DOHH2 (cell line): ENCODE results near the gene GAS2L3.

Experiments
- H3F3A ChIP-seq: fragments of 200-600 bp; sonication (generic), shearing (Covaris generic); 2 replicates; pipeline ENCODE4 v1.6.0; 2016; ENCODE audit warnings: antibody characterized with exemption, mild to moderate bottlenecking; ENCODE audit not compliant: control insufficient read depth, insufficient read depth
- H3K27ac ChIP-seq: fragments of 200-600 bp; sonication (generic); 2 replicates; pipeline ENCODE4 v1.5.1; 2014; ENCODE audit warnings: low read depth, mild to moderate bottlenecking, low read length, moderate library complexity
- H3K27me3 ChIP-seq: fragments of 200-600 bp; sonication (generic); 2 replicates; pipeline ENCODE4 v1.6.1; 2014; ENCODE audit warnings: mild to moderate bottlenecking, low read length, mixed read lengths; ENCODE audit not compliant: control insufficient read depth
- H3K36me3 ChIP-seq: fragments of 200-600 bp; sonication (generic); 2 replicates; pipeline ENCODE4 v1.6.1; 2014; ENCODE audit warnings: mild to moderate bottlenecking, low read length, moderate library complexity, mixed read lengths; ENCODE audit not compliant: control insufficient read depth
- H3K4me1 ChIP-seq: fragments of 200-600 bp; sonication (generic); 2 replicates; pipeline ENCODE4 v1.6.1; 2014; ENCODE audit warnings: mild to moderate bottlenecking, low read length, mixed read lengths; ENCODE audit not compliant: control insufficient read depth
- H3K4me2 ChIP-seq: fragments of 200-600 bp; sonication (generic); 2 replicates; pipeline ENCODE4 v1.6.0; 2014; ENCODE audit warnings: mild to moderate bottlenecking, low read length, moderate library complexity
- H3K4me3 ChIP-seq: fragments of 200-600 bp; sonication (generic); 2 replicates; pipeline ENCODE4 v1.5.1; 2014; ENCODE audit warnings: mild to moderate bottlenecking, low read length, mixed read lengths
- H3K79me2 ChIP-seq: fragments of 200-600 bp; sonication (generic); 2 replicates; pipeline ENCODE4 v1.6.1; 2014; ENCODE audit warnings: mild to moderate bottlenecking, low read length, mixed read lengths; ENCODE audit not compliant: control insufficient read depth
- H3K9me2 ChIP-seq: fragments of 200-600 bp; sonication (generic); replicated peaks from 2 replicates; pipeline ENCODE4 v1.6.1; 2014; ENCODE audit warnings: mild to moderate bottlenecking, low read length, mixed read lengths; ENCODE audit not compliant: control insufficient read depth
- H3K9me3 ChIP-seq: fragments of 200-600 bp; sonication (generic); 2 replicates; pipeline ENCODE4 v1.6.1; 2014; ENCODE audit warnings: antibody characterized with exemption, low read length, mixed read lengths; ENCODE audit not compliant: control insufficient read depth, insufficient read depth
- H4K20me1 ChIP-seq: fragments of 200-600 bp; sonication (generic); 2 replicates; pipeline ENCODE4 v1.6.0; 2014; ENCODE audit warnings: low read depth, mild to moderate bottlenecking, antibody characterized with exemption, low read length, moderate library complexity; ENCODE audit not compliant: control insufficient read depth, insufficient read depth
- EZH2phosphoT487 ChIP-seq: fragments of 200-600 bp; sonication (generic); IDR thresholded peaks from 2 replicates; pipeline ENCODE4 v1.6.1; 2017; ENCODE audit warnings: borderline replicate concordance, mild to moderate bottlenecking, antibody characterized with exemption, low read length, moderate library complexity, mixed read lengths
- TF ChIP-seq, protein P1 (sequence below): fragments of 200-600 bp; sonication (generic); IDR thresholded peaks from one replicate; pipeline ENCODE4 v1.5.1; 2014; ENCODE audit warnings: antibody characterized with exemption, mild to moderate bottlenecking, low read depth, low read length; ENCODE audit not compliant: poor library complexity, severe bottlenecking

GAS2L3 gene

GRCh38 chr12:100608776-100609175, 35.3 kb downstream of the GAS2L3 start:
- Histone ChIP-seq H3F3A (no peaks in the 10 kb centered on the region), H3K9me2 (no peaks in the 10 kb centered on the region), H4K20me1 (no peaks in the 10 kb centered on the region), H3K36me3 (no peaks in the 10 kb centered on the region), H3K9me3 (no peaks in the 10 kb centered on the region), H3K27ac (no peak overlapping the region), H3K4me3 (no peak overlapping the region), H3K4me1 (peaks cover 4% of the 10 kb centered on the region; the same call in 1 of the 2 replicates), H3K79me2 (no peaks in the 10 kb centered on the region), H3K4me2 (no peak overlapping the region), H3K27me3 (no peaks in the 10 kb centered on the region)
- no peak for TF ChIP-seq EZH2phosphoT487
- TF ChIP-seq, protein P1, sequence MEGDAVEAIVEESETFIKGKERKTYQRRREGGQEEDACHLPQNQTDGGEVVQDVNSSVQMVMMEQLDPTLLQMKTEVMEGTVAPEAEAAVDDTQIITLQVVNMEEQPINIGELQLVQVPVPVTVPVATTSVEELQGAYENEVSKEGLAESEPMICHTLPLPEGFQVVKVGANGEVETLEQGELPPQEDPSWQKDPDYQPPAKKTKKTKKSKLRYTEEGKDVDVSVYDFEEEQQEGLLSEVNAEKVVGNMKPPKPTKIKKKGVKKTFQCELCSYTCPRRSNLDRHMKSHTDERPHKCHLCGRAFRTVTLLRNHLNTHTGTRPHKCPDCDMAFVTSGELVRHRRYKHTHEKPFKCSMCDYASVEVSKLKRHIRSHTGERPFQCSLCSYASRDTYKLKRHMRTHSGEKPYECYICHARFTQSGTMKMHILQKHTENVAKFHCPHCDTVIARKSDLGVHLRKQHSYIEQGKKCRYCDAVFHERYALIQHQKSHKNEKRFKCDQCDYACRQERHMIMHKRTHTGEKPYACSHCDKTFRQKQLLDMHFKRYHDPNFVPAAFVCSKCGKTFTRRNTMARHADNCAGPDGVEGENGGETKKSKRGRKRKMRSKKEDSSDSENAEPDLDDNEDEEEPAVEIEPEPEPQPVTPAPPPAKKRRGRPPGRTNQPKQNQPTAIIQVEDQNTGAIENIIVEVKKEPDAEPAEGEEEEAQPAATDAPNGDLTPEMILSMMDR = no peak

- no peak overlapping the region for H3K4me3 ChIP-seq
- H3K4me2 ChIP-seq = no peak overlapping the region
- no peaks in the 10 kb centered on the region for H3K9me3 ChIP-seq
- H3K27me3 ChIP-seq = no peaks in the 10 kb centered on the region
- no peak overlapping the region for H3K27ac ChIP-seq
- peaks cover 4% of the 10 kb centered on the region; the same call in 1 of the 2 replicates for H3K4me1 ChIP-seq
- TF ChIP-seq, protein P1 = no peak
- TF ChIP-seq EZH2phosphoT487 = no peak
- no peaks in the 10 kb centered on the region for H3K79me2 ChIP-seq
- H3K9me2 ChIP-seq = no peaks in the 10 kb centered on the region
- H3K36me3 ChIP-seq = no peaks in the 10 kb centered on the region
- no peaks in the 10 kb centered on the region for H3F3A ChIP-seq
- no peaks in the 10 kb centered on the region for H4K20me1 ChIP-seq
Measured at GRCh38 chr12:100610666-100611430, 37.4 kb downstream of the GAS2L3 start.

- Histone ChIP-seq H3K9me3 (no peaks in the 10 kb centered on the region), H4K20me1 (no peaks in the 10 kb centered on the region), H3K4me1 (peaks cover 4% of the 10 kb centered on the region; the same call in 1 of the 2 replicates), H3K9me2 (no peaks in the 10 kb centered on the region), H3K4me3 (no peak overlapping the region), H3K79me2 (no peaks in the 10 kb centered on the region), H3K4me2 (no peak overlapping the region), H3K36me3 (no peaks in the 10 kb centered on the region), H3K27me3 (no peaks in the 10 kb centered on the region), H3K27ac (no peak overlapping the region), H3F3A (no peaks in the 10 kb centered on the region)
- TF ChIP-seq, protein P1 = no peak
Measured at GRCh38 chr12:100612606-100613005, 39.1 kb downstream of the GAS2L3 start.
